Measurements from ENCODE around the gene IGSF21.

- TF ChIP-seq POLR2A (IDR thresholded peaks at IDR 0.05; ENCODE audit: low read depth, low read length) = no peak
- no peak for TF ChIP-seq POLR2AphosphoS5 (IDR thresholded peaks at IDR 0.05; ENCODE audit: low read depth, low read length)
- TF ChIP-seq TAF1 (IDR thresholded peaks at IDR 0.05; ENCODE audit: low read depth, low read length) = no peak
Measured at GRCh38 chr1:18183533-18183932, 75.9 kb downstream of the IGSF21 start.

Measured in GM12891 (cell line).